Chondrocyte (in vitro differentiated cells): Measurements from ENCODE around the gene OGFOD2. TPM values are rescaled to one million over a fixed set of nuclear protein-coding genes. Genes with fewer than 3 reads are reported as not detected.
A peak's percentile ranks its signal among the peaks of the same experiment; 100 is the strongest.

Experiments used
- DNase-seq: peaks from one replicate; pipeline ENCODE4 v3.0.0; 2021; ENCODE audit warnings: mixed read lengths, low spot score
- H3K27ac Mint-ChIP-seq: one replicate; pipeline ENCODE4 v1.8.0; 2021; ENCODE audit warnings: mild to moderate bottlenecking, moderate library complexity, mixed read lengths; ENCODE audit not compliant: unreplicated experiment
- H3K27me3 Mint-ChIP-seq: 2 replicates; pipeline ENCODE4 v1.8.0; 2021; ENCODE audit warnings: low read depth, mixed read lengths
- H3K36me3 Mint-ChIP-seq: 2 replicates; pipeline ENCODE4 v1.8.0; 2021; ENCODE audit warnings: low read depth, mixed read lengths
- H3K4me1 Mint-ChIP-seq: 2 replicates; pipeline ENCODE4 v1.8.0; 2021; ENCODE audit warnings: low read depth, mild to moderate bottlenecking, mixed read lengths
- H3K4me3 Mint-ChIP-seq: one replicate; pipeline ENCODE4 v1.8.0; 2021; ENCODE audit warnings: mild to moderate bottlenecking, moderate library complexity, mixed read lengths; ENCODE audit not compliant: unreplicated experiment
- H3K9me3 Mint-ChIP-seq: 2 replicates; pipeline ENCODE4 v1.8.0; 2021; ENCODE audit warnings: low read depth, mixed read lengths
- microRNA-seq: library from miRNA; unstranded; fragments of <30 nt; microRNA quantifications from one replicate; pipeline ENCODE4 v1.2.0, GENCODE V29; 2020; ENCODE audit warnings: borderline number of aligned reads
- total RNA-seq: library from RNA; stranded (reverse); gene quantifications from 3 replicates; pipeline ENCODE4 v1.2.1, GENCODE V29; 2021
- TF ChIP-seq, protein P1 (sequence below): fragments of 200-600 bp; sonication (generic); IDR thresholded peaks from 2 replicates; pipeline ENCODE4 v1.5.0; 2021; ENCODE audit warnings: antibody characterized with exemption, mild to moderate bottlenecking, moderate library complexity

The OGFOD2 gene
- total RNA-seq, 1 donor from 2014 or later = 12.0 TPM

DNA sequence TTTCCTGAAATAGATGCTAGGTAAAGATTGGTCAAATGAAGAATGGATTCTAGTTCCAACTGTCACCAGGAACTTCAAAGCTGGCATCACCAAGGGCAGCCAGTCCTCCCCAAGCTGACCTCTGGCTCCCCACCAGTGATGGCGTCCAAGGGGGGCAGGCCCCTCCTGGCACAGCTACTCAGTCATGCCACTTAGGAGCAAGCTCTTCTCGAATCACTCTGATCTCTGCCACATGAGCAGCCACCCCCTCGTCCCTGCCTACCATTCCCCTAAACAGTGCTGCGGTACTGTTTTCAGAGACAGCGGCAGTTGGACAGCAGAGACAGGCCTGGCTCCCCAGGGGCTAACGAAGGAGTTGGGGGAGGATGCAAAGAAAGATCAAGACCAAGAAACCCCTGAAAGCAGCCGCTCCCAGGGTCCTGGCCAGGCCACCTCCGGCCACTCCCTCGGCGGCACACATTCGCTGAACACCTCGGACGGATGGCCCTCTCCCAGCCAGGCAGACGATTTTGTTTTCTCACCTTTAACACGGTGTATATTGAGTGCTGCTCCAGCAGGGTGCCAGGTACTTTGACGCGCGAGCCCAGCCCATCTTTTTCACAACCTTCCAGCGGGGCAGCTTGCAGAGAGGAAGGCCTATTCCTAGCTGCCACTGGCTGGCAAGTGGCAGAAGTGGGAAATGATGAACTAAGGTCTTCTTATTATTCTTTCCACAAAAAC is 52.8 kb downstream of the OGFOD2 start:
- Mint-ChIP-seq H3K36me3 (peaks cover 2% of the 10 kb centered on the region), H3K9me3 (no peaks in the 10 kb centered on the region), H3K4me1 (peaks cover 4% of the 10 kb centered on the region), H3K27ac (no peak overlapping the region), H3K4me3 (no peak overlapping the region), H3K27me3 (no peaks in the 10 kb centered on the region)
- TF ChIP-seq, protein P1, sequence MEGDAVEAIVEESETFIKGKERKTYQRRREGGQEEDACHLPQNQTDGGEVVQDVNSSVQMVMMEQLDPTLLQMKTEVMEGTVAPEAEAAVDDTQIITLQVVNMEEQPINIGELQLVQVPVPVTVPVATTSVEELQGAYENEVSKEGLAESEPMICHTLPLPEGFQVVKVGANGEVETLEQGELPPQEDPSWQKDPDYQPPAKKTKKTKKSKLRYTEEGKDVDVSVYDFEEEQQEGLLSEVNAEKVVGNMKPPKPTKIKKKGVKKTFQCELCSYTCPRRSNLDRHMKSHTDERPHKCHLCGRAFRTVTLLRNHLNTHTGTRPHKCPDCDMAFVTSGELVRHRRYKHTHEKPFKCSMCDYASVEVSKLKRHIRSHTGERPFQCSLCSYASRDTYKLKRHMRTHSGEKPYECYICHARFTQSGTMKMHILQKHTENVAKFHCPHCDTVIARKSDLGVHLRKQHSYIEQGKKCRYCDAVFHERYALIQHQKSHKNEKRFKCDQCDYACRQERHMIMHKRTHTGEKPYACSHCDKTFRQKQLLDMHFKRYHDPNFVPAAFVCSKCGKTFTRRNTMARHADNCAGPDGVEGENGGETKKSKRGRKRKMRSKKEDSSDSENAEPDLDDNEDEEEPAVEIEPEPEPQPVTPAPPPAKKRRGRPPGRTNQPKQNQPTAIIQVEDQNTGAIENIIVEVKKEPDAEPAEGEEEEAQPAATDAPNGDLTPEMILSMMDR = no peak
- DNase-seq = peak; percentile 78

DNA sequence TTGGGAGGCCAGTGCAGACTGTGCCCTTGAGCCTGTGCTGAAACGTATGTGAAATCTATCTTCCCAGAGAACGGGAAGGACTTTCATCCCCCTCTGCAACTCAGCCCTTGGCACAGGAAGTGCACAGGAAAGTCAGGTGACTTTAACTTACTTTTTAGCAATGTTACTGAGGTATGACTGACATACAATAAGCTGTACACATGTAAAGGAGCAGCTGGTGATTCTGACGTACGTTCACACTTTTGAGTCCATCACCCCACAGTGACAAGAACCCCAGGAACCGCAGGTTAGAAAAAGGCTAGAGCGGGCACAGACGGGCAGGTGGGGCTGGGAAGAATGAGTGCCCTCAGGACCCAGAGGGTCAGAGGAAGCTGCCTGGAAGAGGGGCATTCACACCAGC is 53.4 kb downstream of the OGFOD2 start:
- Mint-ChIP-seq H3K9me3 (no peaks in the 10 kb centered on the region), H3K4me1 (peaks cover 4% of the 10 kb centered on the region), H3K4me3 (no peak overlapping the region), H3K36me3 (peaks cover 2% of the 10 kb centered on the region), H3K27me3 (no peaks in the 10 kb centered on the region), H3K27ac (no peak overlapping the region)
- no peak for DNase-seq
- TF ChIP-seq, protein P1 = no peak

DNA sequence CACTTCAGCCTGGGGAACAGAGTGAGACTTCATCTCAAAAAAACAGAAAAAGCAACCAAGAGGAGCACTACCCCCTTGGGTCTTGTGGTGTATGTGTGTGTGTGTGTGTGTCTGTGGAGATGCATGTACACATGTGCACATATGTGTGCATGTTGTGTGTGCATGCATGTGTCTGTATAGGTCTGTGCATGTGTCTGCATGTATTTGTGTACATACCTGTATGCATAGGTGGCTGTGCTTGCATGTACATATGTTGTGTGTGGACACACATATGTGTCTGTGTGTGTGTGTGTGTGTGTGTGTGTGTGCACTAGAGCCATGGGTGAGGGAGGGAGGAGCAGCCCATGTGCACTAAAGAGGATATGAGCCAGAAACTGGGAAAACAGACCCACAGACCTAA is 54.5 kb downstream of the OGFOD2 start:
- Mint-ChIP-seq H3K4me3 (no peak overlapping the region), H3K36me3 (peaks cover 2% of the 10 kb centered on the region), H3K4me1 (peaks cover 4% of the 10 kb centered on the region), H3K9me3 (no peaks in the 10 kb centered on the region), H3K27me3 (no peaks in the 10 kb centered on the region), H3K27ac (no peak overlapping the region)
- TF ChIP-seq, protein P1 = no peak
- DNase-seq = no peak

Small RNAs within 50 kb of the gene (microRNA-seq; reads per million reads assigned to microRNA genes)
- not detected for gene MIR4304

Other genes with a start within 250 kb of the OGFOD2 start
- not detected in 3 replicates for gene HCAR1, start 244.4 kb upstream of the OGFOD2 start, total RNA-seq
- gene DENR, start 222.4 kb upstream of the OGFOD2 start, total RNA-seq = 46.3 to 57.6 TPM (median 49.6 TPM) in 3 replicates
- gene CCDC62, start 200.7 kb upstream of the OGFOD2 start, total RNA-seq = 0.30 to 0.63 TPM (median 0.62 TPM) in 3 replicates
- 13.8 to 14.1 TPM (median 13.8 TPM) in 3 replicates for gene HIP1R, start 139.8 kb upstream of the OGFOD2 start, total RNA-seq
- 17.4 to 25.3 TPM (median 24.4 TPM) in 3 replicates for gene VPS37B, start 79.1 kb upstream of the OGFOD2 start, total RNA-seq
- 12.9 to 21.6 TPM (median 14.2 TPM) in 3 replicates for gene ABCB9, start 8.8 kb upstream of the OGFOD2 start, total RNA-seq
- 145 to 165 TPM (median 146 TPM) in 3 replicates for gene ARL6IP4, start 5.4 kb downstream of the OGFOD2 start, total RNA-seq
- gene PITPNM2, start 175.8 kb downstream of the OGFOD2 start, total RNA-seq = 6.1 to 11.6 TPM (median 11.5 TPM) in 3 replicates